Upper lobe of left lung (tissue), 4 donors: ENCODE data around the gene MEIS1.

Experiments used
- CTCF ChIP-seq, 6 experiments: fragments of 450-650 bp in 4 of 6; fragments of 200-600 bp in 2 of 6; sonication (generic) in 2 of 6; IDR thresholded peaks; one replicate each; pipeline ENCODE4 v1.5.1; 2016 to 2019; ENCODE audit warnings: antibody characterized with exemption in 6 of 6
- POLR2A ChIP-seq, 4 donors: fragments of 450-650 bp; IDR thresholded peaks; one replicate each; pipeline ENCODE4 v1.5.1; 2016 to 2017; ENCODE audit warnings: antibody characterized with exemption in 4 of 4, mild to moderate bottlenecking in 2 of 4

GRCh38 chr2:66441581-66442320 is 6.8 kb downstream of the MEIS1 start:
- no peak for TF ChIP-seq CTCF (IDR thresholded peaks at IDR 0.05)
- TF ChIP-seq POLR2A (IDR thresholded peaks at IDR 0.05) = no peak
